COR-L47 (cell line): ENCODE results near the gene BICRA.

Experiments
- DNase-seq: peaks from one replicate; lab custom pipeline; 2025; lab: John Stamatoyannopoulos, UW

The BICRA gene

DNA sequence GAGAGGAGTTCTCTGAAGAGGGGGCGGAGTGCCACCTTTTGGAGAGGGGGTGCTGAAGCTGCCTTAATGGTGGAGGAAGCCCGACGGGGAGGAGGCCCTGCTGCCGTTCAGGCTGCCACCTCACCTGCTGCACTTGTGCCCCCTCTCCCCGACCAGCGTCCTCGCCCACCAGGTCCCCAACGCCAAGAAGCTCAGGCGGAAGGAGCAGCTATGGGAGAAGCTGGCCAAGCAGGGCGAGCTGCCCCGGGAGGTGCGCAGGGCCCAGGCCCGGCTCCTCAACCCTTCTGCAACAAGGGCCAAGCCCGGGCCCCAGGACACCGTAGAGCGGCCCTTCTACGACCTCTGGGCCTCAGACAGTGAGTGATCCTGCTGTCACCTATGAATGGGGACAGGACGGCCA lies 141.8 kb downstream of the BICRA start:
- no peak for DNase-seq

DNA sequence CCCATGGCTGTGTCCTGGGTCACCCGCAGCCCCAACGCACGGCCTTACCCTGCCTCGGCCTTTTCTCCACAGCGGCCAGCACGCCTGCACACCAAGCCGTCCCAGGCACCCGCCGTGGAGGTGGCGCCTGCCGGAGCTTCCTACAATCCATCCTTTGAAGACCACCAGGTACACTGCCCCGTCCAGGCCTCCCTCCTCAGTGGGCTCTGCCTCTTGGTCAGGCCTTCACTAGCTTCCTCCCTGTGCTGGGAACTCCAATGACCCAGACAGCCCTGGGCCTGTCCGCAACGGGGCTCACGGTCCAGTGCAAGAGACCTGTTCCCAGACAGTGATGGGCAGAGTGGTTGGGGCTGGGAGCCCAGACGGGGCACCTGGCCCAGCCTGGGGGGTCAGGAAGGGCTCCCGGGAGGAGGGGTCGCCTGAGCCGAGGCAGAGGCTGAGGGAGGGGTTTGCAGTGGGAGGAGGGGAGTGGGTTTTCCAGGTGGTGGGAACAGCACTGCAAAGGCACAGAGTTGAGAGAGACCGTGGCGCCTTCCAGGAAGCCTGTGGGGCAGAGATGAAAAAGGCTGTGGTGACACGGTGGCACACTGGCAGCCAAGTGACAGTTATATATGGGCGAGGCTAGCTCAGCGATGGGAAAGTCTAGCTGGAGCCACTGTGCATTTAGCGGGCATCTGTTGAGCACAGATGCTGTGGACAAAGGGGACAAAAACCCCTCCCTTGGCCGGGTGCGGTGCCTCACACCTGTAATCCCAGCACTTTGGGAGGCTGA lies 143.7 kb downstream of the BICRA start:
- DNase-seq = no peak
